GM23338 (cell line): Measurements from ENCODE around the gene KRT15. TPM values are rescaled to one million over a fixed set of nuclear protein-coding genes. Genes with fewer than 3 reads are reported as not detected.

ENCODE experiments used
- ATAC-seq: fragments of 200-7000 bp; cut with Tn5 transposase; 3 replicates; pipeline ENCODE4 v1.9.1; 2020
- DNase-seq: peaks from one replicate; pipeline ENCODE4 v3.0.0-alpha.2; 2015; ENCODE audit warnings: low spot score
- H2AFZ ChIP-seq: fragments of 200-600 bp; sonication (generic); 2 replicates; pipeline ENCODE4 v1.8.0; 2016; ENCODE audit warnings: antibody characterized with exemption, mild to moderate bottlenecking, moderate library complexity
- H3F3A ChIP-seq: fragments of 200-600 bp; sonication (generic); replicated peaks from 2 replicates; pipeline ENCODE4 v1.8.0; 2017; ENCODE audit warnings: antibody characterized with exemption, mixed run types, low read depth
- H3K27ac ChIP-seq: fragments of 200-600 bp; sonication (generic); 2 replicates; pipeline ENCODE4 v1.6.1; 2016; ENCODE audit warnings: low read depth
- H3K27me3 ChIP-seq: fragments of 200-600 bp; sonication (generic); 2 replicates; pipeline ENCODE4 v1.8.0; 2016; ENCODE audit warnings: mild to moderate bottlenecking, mixed run types, moderate library complexity; ENCODE audit not compliant: insufficient read depth
- H3K36me3 ChIP-seq: fragments of 200-600 bp; sonication (generic); 2 replicates; pipeline ENCODE4 v1.8.0; 2016; ENCODE audit warnings: mild to moderate bottlenecking; ENCODE audit not compliant: insufficient read depth
- H3K4me1 ChIP-seq: fragments of 200-600 bp; sonication (generic); 2 replicates; pipeline ENCODE4 v1.8.0; 2016; ENCODE audit warnings: mild to moderate bottlenecking, moderate library complexity; ENCODE audit not compliant: insufficient read depth
- H3K4me2 ChIP-seq: fragments of 200-600 bp; sonication (generic); 2 replicates; pipeline ENCODE4 v1.7.1; 2017; ENCODE audit warnings: mixed run types
- H3K4me3 ChIP-seq: fragments of 200-600 bp; sonication (generic); 2 replicates; pipeline ENCODE4 v1.6.1; 2016; ENCODE audit warnings: mixed run types
- H3K79me2 ChIP-seq: fragments of 200-600 bp; sonication (generic); replicated peaks from 2 replicates; pipeline ENCODE4 v1.8.0; 2017; ENCODE audit warnings: mild to moderate bottlenecking; ENCODE audit not compliant: insufficient read depth
- H3K9me2 ChIP-seq: fragments of 200-600 bp; sonication (generic); 2 replicates; pipeline ENCODE4 v1.8.0; 2017; ENCODE audit not compliant: insufficient read depth
- H4K20me1 ChIP-seq: fragments of 200-600 bp; sonication (generic); replicated peaks from 2 replicates; pipeline ENCODE4 v1.8.0; 2017; ENCODE audit warnings: mild to moderate bottlenecking; ENCODE audit not compliant: insufficient read depth
- H3K27ac Mint-ChIP-seq: 2 replicates; pipeline ENCODE4 v1.8.0; 2020; ENCODE audit warnings: inconsistent platforms, mild to moderate bottlenecking, moderate library complexity, mixed read lengths
- H3K27me3 Mint-ChIP-seq: 3 replicates; pipeline ENCODE4 v1.8.0; 2022; ENCODE audit warnings: low read depth, mild to moderate bottlenecking, moderate library complexity, mixed read lengths, inconsistent platforms; ENCODE audit not compliant: insufficient read depth, poor library complexity
- H3K36me3 Mint-ChIP-seq: 3 replicates; pipeline ENCODE4 v1.8.0; 2021; ENCODE audit warnings: low read depth, mild to moderate bottlenecking, inconsistent platforms, moderate library complexity, mixed read lengths
- H3K4me1 Mint-ChIP-seq: 3 replicates; pipeline ENCODE4 v1.8.0; 2020; ENCODE audit warnings: mild to moderate bottlenecking, inconsistent platforms, mixed read lengths
- H3K4me3 Mint-ChIP-seq: 3 replicates; pipeline ENCODE4 v1.8.0; 2021; ENCODE audit warnings: moderate library complexity, mild to moderate bottlenecking, inconsistent platforms, mixed read lengths
- H3K9me3 Mint-ChIP-seq: 3 replicates; pipeline ENCODE4 v1.8.0; 2020; ENCODE audit warnings: moderate library complexity, mild to moderate bottlenecking, inconsistent platforms, mixed read lengths
- CREB1 ChIP-seq: fragments of 250-450 bp; sonication (Bioruptor Pico); IDR thresholded peaks from 2 replicates; pipeline ENCODE4 v1.5.0; 2020; ENCODE audit warnings: low read depth, mild to moderate bottlenecking, moderate library complexity
- CTCF ChIP-seq, 2 experiments: fragments of 200-600 bp in 1 of 2; sonication (generic) in 1 of 2; conservative IDR thresholded peaks; 2 replicates each; pipeline versions ENCODE4 v1.5.1 to v1.6.1; 2016 to 2017; ENCODE audit warnings: antibody characterized with exemption in 2 of 2, low read depth in 2 of 2, mild to moderate bottlenecking in 2 of 2, moderate library complexity in 1 of 2
- EZH2 ChIP-seq: fragments of 200-600 bp; sonication (generic); IDR thresholded peaks from one replicate; pipeline ENCODE4 v1.8.0; 2017; ENCODE audit warnings: antibody characterized with exemption, mild to moderate bottlenecking, low read depth; ENCODE audit not compliant: unreplicated experiment
- JUNB ChIP-seq: IDR thresholded peaks from one replicate; pipeline ENCODE4 v1.6.1; 2016; ENCODE audit warnings: antibody characterized with exemption; ENCODE audit not compliant: unreplicated experiment
- POLR2AphosphoS5 ChIP-seq: IDR thresholded peaks from 2 replicates; pipeline ENCODE4 v1.6.1; 2016; ENCODE audit warnings: antibody characterized with exemption, low read depth
- STAT1 ChIP-seq: IDR thresholded peaks from one replicate; pipeline ENCODE4 v1.6.1; 2016; ENCODE audit warnings: antibody characterized with exemption; ENCODE audit not compliant: unreplicated experiment
- ZNF462 ChIP-seq: fragments of 250-450 bp; sonication (Bioruptor Pico); IDR thresholded peaks from 2 replicates; pipeline ENCODE4 v1.5.0; 2020; ENCODE audit warnings: mild to moderate bottlenecking, moderate library complexity
- polyA plus RNA-seq: library from polyadenylated mRNA; unstranded; fragments of >200 nt; fragmentation: Nextera tagmentation; extraction: Ambion mirVana; gene quantifications from 2 replicates; pipeline ENCODE4 v1.2.1, GENCODE V29; 2016
- total RNA-seq: library from RNA; depleted of rRNA; stranded (reverse); fragments of >200 nt; shearing (Covaris generic); gene quantifications from 2 replicates; pipeline ENCODE4 v1.2.3, GENCODE V29; 2014
- TF ChIP-seq, protein P1 (sequence below): IDR thresholded peaks from one replicate; pipeline ENCODE4 v1.6.1; 2018; ENCODE audit warnings: antibody characterized with exemption; ENCODE audit not compliant: unreplicated experiment
- TF ChIP-seq, protein P2 (sequence below): IDR thresholded peaks from 2 replicates; pipeline ENCODE4 v1.6.1; 2016; ENCODE audit warnings: antibody characterized with exemption

The KRT15 gene
- total and polyA plus RNA-seq, 2 experiments from 2014 or later, result 0.03 TPM; not detected in 1

GRCh38 chr17:41516830-41517283 is 1.8 kb downstream of the KRT15 start:
- no peak overlapping the region for H3K27ac ChIP-seq
- Mint-ChIP-seq H3K36me3 (no peaks in the 10 kb centered on the region), H3K9me3 (no peaks in the 10 kb centered on the region), H3K27ac (no peak overlapping the region), H3K4me1 (peaks cover 27% of the 10 kb centered on the region), H3K4me3 (no peak overlapping the region), H3K27me3 (peaks cover 20% of the 10 kb centered on the region)
- 0 out of 2 replicates have a peak, but pooled peaks cover 4% of the 10 kb centered on the region for H3F3A ChIP-seq
- ATAC-seq (no peak), DNase-seq (no peak)
- H3K36me3 ChIP-seq, result no peaks in the 10 kb centered on the region
- H3K27me3 ChIP-seq, result no peaks in the 10 kb centered on the region
- H3K4me3 ChIP-seq, result no peak overlapping the region
- H3K4me1 ChIP-seq, result peaks cover 6% of the 10 kb centered on the region; the same call in 1 of the 2 replicates
- no peaks in the 10 kb centered on the region for H3K9me2 ChIP-seq
- H3K79me2 ChIP-seq, result no peaks in the 10 kb centered on the region
- TF ChIP-seq, protein P1, sequence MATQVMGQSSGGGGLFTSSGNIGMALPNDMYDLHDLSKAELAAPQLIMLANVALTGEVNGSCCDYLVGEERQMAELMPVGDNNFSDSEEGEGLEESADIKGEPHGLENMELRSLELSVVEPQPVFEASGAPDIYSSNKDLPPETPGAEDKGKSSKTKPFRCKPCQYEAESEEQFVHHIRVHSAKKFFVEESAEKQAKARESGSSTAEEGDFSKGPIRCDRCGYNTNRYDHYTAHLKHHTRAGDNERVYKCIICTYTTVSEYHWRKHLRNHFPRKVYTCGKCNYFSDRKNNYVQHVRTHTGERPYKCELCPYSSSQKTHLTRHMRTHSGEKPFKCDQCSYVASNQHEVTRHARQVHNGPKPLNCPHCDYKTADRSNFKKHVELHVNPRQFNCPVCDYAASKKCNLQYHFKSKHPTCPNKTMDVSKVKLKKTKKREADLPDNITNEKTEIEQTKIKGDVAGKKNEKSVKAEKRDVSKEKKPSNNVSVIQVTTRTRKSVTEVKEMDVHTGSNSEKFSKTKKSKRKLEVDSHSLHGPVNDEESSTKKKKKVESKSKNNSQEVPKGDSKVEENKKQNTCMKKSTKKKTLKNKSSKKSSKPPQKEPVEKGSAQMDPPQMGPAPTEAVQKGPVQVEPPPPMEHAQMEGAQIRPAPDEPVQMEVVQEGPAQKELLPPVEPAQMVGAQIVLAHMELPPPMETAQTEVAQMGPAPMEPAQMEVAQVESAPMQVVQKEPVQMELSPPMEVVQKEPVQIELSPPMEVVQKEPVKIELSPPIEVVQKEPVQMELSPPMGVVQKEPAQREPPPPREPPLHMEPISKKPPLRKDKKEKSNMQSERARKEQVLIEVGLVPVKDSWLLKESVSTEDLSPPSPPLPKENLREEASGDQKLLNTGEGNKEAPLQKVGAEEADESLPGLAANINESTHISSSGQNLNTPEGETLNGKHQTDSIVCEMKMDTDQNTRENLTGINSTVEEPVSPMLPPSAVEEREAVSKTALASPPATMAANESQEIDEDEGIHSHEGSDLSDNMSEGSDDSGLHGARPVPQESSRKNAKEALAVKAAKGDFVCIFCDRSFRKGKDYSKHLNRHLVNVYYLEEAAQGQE, result no peak
- TF ChIP-seq, protein P2, sequence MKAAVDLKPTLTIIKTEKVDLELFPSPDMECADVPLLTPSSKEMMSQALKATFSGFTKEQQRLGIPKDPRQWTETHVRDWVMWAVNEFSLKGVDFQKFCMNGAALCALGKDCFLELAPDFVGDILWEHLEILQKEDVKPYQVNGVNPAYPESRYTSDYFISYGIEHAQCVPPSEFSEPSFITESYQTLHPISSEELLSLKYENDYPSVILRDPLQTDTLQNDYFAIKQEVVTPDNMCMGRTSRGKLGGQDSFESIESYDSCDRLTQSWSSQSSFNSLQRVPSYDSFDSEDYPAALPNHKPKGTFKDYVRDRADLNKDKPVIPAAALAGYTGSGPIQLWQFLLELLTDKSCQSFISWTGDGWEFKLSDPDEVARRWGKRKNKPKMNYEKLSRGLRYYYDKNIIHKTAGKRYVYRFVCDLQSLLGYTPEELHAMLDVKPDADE, result no peak
- no peak for TF ChIP-seq POLR2AphosphoS5
- no peak for TF ChIP-seq EZH2
- TF ChIP-seq CTCF (conservative IDR thresholded peaks at IDR 0.05; ENCODE audit: low read depth in 2 of 2), result no peak
- no peak for TF ChIP-seq STAT1
- TF ChIP-seq CREB1 (CRISPR knock-in tag), result no peak
- no peak for TF ChIP-seq JUNB
- no peak for TF ChIP-seq ZNF462 (CRISPR knock-in tag)
- H4K20me1 ChIP-seq, result no peaks in the 10 kb centered on the region
- no peak overlapping the region for H3K4me2 ChIP-seq
- H2AFZ ChIP-seq, result no peak overlapping the region
